DMS53 (cell line): Measurements from ENCODE around the gene PTPRR.

Source experiments
- DNase-seq: peaks from one replicate; lab custom pipeline; 2025; lab: John Stamatoyannopoulos, UW

The PTPRR gene

DNA sequence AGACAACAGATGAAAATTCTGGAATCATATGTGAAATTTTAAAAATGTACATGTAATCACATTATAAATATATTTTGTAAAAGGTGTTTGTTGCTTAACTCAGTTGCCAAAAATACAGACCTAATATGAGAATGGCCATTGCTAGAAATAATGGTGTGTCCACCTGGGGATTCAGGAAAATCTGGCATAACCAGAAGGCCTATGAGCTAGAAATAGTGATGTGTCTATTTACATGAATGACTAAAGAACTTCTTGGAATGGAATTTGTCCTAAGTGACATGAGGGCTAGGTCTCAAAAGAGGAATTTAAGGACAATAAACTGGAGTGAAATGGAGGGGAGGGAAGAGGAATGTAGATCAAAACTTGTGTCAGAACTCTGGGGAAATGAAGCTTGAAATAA is 126.4 kb downstream of the PTPRR start:
- no peak for DNase-seq

DNA sequence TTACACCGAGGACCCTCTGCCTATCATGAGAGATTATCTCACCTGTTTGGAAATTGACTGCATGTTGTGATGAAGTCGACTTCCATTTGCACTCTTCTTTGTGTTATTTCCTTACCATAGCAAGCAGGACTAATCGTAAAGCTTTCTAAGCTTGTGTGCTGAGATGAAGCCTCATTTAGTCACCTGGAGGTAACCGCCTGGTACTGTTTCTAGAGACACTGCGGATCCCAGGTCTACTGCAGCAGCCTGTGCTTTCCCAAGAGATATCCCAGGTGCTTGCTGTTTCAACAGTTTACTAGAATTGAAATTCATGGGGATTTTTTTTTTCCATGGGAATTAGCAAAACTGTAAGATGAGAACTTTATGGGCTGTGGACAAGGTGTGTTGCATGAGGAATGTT is 131.8 kb downstream of the PTPRR start:
- no peak for DNase-seq

DNA sequence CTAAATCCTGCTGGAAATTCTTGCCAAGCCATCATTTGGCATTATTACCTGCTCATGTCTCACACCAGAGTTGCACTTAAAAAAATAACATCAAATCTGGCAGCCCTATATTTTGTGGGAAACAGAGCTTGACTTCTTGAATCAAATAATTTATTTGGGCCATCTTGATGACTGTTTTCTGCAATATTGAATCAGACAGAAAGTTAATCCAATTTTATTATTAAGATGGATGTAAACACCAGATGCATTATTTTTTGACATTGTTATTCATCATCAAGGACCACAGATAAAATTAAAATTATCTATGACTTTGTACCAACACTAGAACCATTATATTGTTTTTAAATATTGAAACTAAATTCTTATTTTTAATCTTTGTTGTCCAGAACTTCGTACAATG is 132.9 kb downstream of the PTPRR start:
- DNase-seq: no peak

DNA sequence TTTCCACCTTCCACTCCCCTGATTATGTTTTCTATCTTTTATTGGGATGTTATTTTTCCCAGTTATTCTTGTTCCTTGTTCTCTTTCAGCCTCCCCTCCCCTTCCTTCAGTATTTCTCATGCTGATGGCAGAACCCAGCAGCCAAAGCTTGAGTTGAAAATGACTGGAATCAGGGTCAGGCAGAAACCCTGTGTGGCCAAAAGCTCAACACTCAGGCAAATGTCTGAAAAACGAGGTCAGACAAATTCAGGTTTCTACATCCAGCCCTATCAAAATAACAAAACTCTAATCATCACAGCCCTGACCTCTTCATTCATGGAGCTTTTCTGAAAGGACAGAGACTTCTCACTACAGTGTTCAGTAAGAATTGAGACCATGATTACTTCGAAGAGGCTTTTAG is 134.6 kb downstream of the PTPRR start:
- DNase-seq: no peak

DNA sequence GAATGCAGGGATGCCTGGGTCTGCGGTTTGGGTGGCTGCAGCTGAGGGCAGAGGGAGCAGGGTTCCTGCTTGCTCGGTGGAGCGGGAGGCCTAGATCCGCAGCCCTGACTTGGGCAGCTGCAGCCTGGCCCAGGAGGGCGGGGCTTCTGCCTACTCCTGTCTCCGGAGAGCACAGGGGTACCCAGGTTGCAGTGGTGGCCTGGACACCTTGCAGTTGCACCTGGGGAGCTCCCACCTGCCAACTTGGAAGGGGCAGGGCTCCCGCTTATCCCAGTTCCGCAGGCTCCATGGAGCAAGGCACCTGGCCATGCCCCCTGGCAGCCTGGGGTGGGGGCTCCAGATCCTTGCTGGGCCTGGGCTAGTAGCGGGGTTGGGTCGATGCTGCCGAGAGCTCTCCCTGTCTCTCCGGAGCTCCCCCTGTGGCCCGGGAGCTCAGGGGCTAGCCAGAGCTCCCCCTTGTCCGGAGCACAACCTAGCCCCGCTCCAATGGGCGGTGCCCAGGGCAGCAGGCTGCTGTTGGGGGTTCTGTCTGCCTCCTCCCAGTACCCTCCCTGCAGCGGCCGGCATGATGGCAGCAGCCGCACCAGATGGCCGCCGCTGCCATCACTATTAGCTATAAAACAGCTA is 136.4 kb downstream of the PTPRR start:
- DNase-seq: no peak

DNA sequence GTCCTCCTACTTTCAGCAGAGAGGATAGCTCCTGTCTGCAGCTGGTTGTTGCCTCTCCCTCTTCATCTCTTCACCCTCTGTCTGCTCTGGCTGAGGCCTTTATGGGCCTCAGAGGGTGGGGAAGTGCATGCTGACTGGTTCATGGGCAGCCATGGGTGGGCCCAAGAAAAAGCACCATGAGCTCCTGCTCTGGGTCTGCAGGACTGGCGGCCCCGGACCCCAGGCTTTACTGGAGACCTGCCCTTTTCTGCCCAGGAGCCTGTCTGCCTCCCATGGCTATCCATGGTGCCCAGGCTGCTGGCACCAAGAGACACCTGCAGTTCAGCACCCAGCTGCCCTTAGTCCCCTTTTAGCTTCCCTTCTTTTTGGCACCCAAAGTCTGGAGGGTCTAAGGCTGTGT is 137.1 kb downstream of the PTPRR start:
- no peak for DNase-seq

DNA sequence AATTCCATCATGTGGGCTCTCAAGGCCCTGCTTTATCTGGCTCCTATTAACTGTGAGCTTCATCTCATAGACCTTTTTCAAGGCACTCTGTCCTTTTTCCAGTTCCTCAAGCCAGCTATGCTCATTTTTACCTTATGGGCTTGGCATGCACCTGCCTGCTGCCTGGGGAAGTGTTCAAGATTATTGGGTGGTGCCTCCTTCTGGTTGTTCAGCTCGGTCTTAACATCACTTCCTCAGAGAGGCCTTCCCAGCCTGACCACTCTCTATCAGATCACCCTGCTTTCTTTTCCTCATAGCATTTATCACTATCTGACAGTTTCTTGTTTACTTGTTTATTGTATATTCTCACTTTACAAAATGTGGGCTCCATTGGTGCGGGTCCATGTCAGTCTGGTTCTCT is 141.3 kb downstream of the PTPRR start:
- no peak for DNase-seq

DNA sequence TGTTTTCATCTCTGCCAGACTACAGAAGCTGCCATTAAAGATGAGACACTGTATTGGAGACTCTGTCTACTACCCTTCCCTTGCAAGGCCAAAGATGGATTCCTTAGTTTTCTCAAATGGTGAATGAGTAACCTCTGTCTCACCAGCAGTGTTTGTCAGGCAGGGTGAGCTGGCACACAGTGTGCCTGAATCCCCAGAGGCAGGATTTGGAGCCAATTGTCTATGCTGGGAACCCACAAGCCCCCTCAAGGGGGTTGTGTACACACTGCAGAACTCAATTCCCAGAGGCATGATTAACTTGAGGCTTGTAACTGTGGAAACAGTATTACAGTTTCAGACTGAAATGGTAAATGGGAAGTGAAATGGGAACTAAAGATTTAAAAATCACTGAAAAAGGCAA is 146.5 kb downstream of the PTPRR start:
- DNase-seq: no peak

DNA sequence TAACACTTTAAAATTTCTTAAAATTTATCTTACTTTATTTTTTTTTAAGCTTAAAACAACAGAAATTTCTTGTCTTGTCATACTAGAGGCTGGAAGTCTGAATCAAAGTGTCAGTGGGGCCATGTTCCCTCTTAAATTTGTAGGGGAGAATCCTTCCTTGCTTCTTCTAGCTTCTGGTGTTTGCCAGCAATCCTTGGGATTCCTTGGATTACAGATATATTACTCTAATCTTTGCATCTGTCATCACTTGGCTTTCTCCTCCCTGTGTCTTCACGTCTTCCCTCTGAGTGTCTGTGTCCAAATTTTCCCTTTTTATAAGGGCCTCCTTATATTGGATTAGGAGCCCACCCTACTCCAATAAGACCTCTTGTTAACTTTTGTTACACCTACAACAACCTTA is 147.7 kb downstream of the PTPRR start:
- no peak for DNase-seq

DNA sequence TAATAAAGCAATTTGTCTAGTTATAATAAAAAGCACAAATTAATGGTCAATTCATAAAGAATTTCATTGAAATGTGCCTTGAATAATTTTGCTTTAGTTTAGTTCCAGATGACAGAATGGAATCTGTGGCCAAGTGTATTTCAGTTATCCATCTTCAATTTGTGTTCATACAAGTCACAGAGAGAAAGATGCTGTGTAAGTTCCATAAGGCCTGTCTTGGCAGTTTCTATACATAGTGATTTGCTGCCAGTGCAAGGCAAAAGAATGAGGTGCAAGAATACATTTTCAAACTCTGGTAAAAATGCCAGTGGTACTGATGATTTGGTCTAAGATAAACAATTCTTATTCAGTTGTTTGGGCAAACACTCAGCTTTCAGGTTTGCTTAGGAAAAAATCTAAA is 149.0 kb downstream of the PTPRR start:
- DNase-seq: no peak

DNA sequence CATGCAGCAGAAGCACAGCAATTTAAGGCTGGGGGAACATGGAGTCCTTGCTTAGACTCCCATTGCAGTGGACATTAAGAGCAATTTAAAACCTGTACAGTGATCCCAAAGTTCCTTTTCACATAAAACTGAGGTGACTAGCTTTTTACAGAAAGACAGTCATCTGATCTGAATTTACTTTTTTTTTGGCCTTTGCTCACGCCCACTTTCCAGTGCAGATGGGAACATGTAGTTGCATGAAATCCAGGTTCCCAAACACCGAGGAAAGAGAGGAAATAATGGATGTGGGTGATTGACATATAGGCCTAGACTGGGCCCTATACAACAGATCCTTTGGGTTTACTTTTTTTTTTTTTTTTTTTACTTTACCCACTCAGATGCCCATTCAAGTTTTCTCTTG is 156.9 kb downstream of the PTPRR start:
- no peak for DNase-seq

DNA sequence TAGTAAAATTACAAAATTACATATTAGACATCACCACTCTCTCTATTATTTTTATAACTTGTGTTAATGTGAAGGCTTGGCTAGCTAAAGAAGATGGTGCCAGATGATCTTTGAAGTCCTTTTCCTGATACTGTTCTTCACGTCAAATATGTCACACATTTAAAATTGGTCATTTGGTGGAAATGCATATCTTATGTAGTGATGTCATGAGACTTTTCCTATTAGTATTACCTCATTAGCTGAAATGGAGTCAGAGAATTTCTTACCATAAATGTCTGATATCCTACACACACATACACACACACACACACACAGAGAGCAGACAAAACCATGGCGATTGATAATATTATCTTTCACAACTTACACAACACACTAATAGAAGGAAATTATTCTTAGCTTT is 158.5 kb downstream of the PTPRR start:
- DNase-seq: no peak

DNA sequence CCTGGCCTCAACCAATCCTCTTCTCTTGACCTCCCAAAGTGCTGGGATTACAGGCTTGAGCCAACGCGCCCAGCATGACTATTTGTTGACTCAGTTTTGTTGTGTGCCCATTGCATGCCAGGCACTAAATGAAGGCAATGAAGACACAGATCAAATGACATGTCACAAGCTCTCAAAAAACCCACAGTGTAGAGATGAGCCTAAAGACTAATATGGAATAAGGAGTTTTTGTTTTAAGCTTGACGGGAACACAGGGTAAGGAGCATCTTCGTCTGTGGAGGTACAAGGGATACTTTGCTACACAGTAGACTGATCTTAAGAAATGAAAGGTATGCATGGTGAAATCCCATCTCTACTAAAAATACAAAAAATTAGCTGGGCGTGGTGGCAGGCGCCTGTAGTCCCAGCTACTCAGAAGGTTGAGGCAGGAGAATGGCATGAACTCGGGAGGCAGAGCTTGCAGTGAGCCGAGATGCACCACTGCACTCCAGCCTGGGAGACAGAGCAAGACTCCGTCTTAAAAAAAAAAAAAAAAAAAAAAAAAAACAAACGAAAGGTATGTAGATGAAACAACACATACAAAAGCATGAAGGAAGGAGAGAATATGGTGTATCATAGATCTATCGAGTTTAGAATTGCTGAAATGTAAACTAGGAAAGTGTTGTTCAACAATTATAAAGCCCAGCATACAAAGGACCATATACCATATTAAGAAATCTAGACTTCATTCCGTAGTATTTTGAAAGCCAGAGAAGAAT is 161.2 kb downstream of the PTPRR start:
- no peak for DNase-seq

DNA sequence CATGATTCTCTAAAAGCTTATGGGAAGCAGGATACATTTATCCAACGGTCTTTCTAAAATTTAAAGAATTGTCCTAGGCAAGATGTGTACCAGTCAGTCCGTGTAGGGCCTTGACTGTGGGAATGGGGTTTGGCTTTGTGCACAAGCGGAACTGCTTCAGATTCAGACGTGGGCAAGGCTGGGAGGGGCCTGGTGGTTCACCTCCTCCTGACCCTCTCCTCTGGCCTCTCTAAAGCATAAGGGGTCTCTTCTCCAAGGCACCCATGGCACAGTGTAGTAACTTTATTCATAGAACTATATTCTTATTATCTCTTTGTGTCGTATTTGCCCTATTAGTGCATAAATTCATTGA is 162.1 kb downstream of the PTPRR start:
- DNase-seq: no peak

DNA sequence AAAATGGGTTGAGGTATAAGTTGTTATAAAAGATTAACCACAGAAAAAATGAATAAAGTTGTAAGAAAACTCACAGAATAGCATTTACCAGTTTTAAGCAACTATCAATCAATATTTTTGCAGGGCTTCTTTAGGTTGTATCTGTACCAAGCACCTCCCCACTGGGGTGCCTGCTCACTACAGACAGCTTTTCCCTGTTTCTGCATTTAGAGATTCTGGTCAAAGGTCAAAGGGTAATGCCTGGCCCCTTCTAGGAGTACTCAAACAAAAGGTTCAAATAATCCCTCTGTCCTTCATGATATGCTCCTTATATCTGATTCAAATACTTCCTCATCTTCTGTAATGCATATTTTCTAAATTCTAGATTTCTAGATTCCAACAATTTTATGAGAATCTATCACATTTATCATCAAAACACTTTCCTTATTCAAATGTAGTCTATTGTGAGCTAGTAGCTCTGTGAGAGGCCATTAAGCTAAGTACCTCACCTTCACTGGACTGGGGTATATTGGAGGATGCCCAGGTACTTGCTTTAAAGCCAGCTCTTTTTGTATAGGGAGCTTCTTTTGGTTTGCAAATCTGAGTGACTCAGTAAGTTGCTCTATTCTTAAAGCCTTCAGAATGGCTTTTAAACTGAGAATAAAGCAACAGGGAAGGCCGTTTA is 162.6 kb downstream of the PTPRR start:
- peak; percentile 9 for DNase-seq

DNA sequence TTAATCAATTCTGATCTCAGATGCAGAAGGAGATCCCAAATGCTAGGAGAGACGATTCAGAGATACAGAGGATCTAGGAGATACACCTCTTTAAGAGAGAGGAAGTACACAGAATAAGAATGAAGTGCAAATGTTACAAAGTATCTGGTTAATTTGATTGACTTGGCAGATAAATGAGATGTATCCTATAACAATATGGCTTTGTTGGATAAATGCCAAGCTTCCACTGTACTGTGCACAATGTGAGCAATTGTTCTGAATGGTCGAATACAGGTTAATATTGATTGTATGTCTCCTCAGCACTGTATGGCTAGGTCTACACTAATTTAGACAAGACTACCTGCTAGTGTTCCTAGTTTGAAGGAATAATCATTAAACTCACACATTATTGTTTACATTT is 163.7 kb downstream of the PTPRR start:
- DNase-seq: peak; percentile 13

DNA sequence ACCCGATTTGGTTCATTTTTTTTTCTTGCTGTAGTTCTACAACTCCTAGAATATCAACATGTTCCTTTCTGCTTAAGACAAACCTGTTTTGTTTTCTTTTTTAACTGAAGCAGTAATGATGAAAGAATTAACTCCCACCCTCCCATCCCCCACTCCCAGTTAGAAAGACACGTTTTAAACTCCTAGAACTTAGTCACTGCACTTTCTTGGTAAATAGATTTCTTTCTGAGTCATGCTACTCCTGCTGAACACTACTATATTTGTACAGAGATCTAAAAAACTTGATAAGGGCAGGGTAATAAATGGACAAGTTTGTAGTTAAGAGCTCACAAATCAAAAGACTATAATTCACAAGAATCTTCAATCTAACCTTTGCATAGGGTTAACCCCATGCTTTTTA is 164.4 kb downstream of the PTPRR start:
- DNase-seq: peak; percentile 19

DNA sequence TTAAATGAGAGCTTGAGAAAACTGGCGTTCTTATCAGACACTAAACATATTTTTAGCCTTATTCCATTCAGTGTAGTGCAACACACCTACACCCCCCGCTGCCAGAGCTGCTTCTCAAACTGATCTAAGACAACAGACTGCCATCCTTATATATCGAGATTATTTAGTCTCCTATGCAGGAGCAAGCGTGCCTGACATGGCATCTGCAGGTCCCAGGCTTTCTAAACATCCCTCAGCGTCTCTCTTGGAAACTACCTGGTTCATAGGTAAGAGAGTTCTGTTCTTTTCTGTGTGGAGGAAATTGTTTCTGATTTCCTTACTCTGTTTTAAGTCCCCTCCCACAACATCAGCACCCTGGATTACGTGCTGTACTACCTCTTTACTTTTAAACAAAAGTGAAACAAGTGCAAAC is 166.2 kb downstream of the PTPRR start:
- no peak for DNase-seq

DNA sequence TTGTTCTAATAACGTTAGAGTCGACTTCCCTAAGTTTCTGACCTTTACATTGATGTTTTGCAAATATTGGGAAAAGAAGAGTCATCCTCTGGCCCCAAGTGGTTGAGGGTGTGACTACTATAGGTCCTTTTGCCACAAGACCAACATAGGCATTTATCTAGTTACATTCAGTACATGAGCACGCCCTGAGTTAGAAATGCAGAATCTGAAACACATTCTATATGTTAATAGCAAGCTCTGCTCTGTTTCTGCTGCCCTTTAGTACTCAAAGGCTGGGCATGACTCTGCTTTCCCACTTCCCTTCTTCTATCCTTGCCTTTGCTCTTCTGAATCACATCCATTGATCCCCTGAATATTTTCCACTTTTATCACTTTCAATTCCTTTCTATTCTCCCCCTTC is 168.2 kb downstream of the PTPRR start:
- DNase-seq: no peak

DNA sequence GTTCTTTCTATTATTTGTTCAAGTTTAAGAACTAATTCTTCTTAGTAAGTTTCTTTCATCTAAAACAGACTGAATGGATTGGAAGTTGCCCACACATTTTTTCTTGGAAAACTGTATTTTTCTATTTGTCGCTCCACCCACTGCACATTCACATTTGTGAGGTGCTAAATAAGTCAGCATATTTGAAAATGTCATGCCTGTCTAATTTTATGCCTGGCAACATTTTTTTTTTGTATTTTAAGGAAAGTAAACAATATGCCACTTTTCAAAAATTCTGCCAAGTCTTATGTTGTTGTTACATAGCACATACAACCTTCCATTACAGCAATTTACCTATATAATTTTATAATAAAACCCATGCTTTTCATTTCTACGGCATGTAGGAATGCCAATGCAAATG is 170.6 kb downstream of the PTPRR start:
- DNase-seq: no peak

DNA sequence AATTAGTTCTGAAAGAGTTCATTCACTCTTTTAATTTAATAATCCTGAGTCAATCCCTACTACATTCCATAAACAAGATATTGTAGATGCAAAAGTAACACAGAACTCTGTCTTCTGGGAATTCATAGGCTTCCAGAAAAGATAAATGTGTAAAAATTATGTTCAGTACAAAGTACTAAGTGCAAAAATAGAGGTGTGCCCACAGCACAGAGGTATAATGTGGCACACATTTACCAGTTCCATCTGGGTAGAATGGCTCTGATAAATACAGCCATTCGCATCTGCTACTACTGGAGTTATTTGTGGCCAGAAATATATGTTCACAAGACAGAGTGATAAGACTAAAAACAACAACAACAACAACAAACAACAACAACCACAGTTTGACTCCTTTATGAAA is 171.7 kb downstream of the PTPRR start:
- DNase-seq: no peak

DNA sequence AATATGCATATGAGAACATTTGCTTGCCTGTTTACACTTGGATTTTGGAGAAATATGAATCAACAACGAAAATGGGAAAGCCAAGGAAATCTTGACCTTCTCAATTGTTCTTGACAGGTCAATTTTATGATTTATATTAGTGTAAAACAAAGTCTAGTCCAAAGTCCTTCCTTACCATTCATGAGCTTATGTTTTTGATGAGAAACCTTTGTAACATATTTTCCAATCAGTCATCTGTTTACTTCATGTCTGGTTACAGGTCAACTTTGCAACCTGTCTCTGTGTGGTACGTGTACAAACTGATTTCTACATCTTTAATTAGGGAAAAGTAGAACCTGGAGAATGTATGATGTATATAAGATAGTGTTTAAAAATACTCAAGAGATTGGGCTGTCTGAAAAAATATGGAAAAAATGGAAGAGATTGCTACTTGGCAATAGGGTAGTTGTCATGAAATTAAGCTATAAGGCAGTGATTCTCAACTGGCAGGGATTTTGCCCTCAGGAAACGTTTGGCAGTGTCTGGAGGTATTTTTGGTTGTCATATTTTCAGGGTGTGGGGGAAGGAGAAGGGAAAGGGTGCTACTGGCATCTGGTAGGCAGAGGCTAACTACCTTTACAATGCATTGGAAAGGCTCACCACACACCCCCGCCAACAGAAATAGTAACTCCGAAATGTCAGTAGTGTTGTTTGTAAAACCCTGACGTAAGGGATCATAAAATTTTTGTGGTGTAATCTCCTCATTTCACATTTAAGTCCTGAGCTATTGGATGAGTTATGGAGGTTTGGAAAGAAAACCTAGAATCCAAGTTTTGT is 172.9 kb downstream of the PTPRR start:
- no peak for DNase-seq

DNA sequence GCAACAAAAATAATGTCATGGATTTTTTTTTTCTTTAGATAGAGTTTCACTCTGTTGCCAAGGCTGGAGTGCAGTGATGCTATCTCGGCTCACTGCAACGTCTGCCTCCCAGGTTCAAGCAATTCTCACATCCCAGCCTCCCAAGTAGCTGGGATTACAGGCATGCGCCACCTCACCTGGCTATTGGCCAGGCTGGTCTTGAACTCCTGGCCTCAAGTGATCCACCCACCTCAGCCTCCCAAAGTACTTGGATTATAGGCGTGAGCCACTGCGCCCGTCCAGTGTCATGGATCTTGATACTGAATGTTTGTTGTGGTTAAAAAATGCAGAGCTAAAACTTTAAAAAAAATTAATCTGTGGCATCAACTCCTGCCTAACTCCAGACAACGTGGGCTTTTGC is 175.5 kb downstream of the PTPRR start:
- no peak for DNase-seq
